Skeletal muscle satellite cell (primary cell): Measurements from ENCODE around the gene EMC10.

ENCODE experiments used
- H3K27me3 ChIP-seq: 2 replicates; pipeline ENCODE4 v1.7.0; 2013; ENCODE audit warnings: low read length; ENCODE audit not compliant: control insufficient read depth, insufficient read depth
- H3K36me3 ChIP-seq: 2 replicates; pipeline ENCODE4 v1.7.0; 2013; ENCODE audit warnings: mild to moderate bottlenecking, control low read depth, low read length; ENCODE audit not compliant: insufficient read depth
- H3K4me1 ChIP-seq: 2 replicates; pipeline ENCODE4 v1.7.0; 2013; ENCODE audit warnings: low read length; ENCODE audit not compliant: control insufficient read depth, insufficient read depth
- H3K4me2 ChIP-seq: 2 replicates; pipeline ENCODE4 v1.7.0; 2013; ENCODE audit warnings: mild to moderate bottlenecking, low read length
- H3K4me3 ChIP-seq: 2 replicates; pipeline ENCODE4 v1.7.0; 2013; ENCODE audit warnings: low read length
- H3K9ac ChIP-seq: 2 replicates; pipeline ENCODE4 v1.7.0; 2013; ENCODE audit warnings: mild to moderate bottlenecking, low read depth, low read length, moderate library complexity
- H3K9me3 ChIP-seq: replicated peaks from 2 replicates; pipeline ENCODE4 v1.7.0; 2013; ENCODE audit warnings: mild to moderate bottlenecking, control low read depth, low read length

The EMC10 gene

GRCh38 chr19:50513746-50514345, 37.5 kb downstream of the EMC10 start, which contains the start of gene ASPDH:
Gene ASPDH, minus strand, starts transcription at chr19:50513913. Its CDS starts 90 bp downstream, at chr19:50513823.
- no peaks in the 10 kb centered on the region for H3K36me3 ChIP-seq
- no peak within 1 kb of the TSS for H3K9ac ChIP-seq
- peaks cover 7% of the 10 kb centered on the region for H3K4me1 ChIP-seq
- no peak within 1 kb of the TSS for H3K4me2 ChIP-seq
- peaks cover 9% of the 10 kb centered on the region for H3K27me3 ChIP-seq
- no peak within 1 kb of the TSS for H3K4me3 ChIP-seq
- no peaks in the 10 kb centered on the region for H3K9me3 ChIP-seq

- Histone ChIP-seq H3K4me3 (no peak overlapping the region), H3K4me1 (peaks cover 7% of the 10 kb centered on the region), H3K4me2 (no peak overlapping the region), H3K9ac (no peak overlapping the region), H3K36me3 (no peaks in the 10 kb centered on the region), H3K27me3 (peaks cover 9% of the 10 kb centered on the region), H3K9me3 (no peaks in the 10 kb centered on the region)
Measured at GRCh38 chr19:50514346-50515167, 38.2 kb downstream of the EMC10 start.

- no peaks in the 10 kb centered on the region for H3K36me3 ChIP-seq
- no peak overlapping the region for H3K4me2 ChIP-seq
- peaks cover 9% of the 10 kb centered on the region for H3K27me3 ChIP-seq
- H3K4me1 ChIP-seq, result peaks cover 3% of the 10 kb centered on the region
- no peak overlapping the region for H3K4me3 ChIP-seq
- H3K9ac ChIP-seq, result no peak overlapping the region
- H3K9me3 ChIP-seq, result no peaks in the 10 kb centered on the region
Measured at GRCh38 chr19:50515168-50515561, 38.9 kb downstream of the EMC10 start.

- Histone ChIP-seq H3K4me1 (no peaks in the 10 kb centered on the region), H3K9me3 (no peaks in the 10 kb centered on the region), H3K4me3 (no peak overlapping the region), H3K36me3 (no peaks in the 10 kb centered on the region), H3K27me3 (peaks cover 9% of the 10 kb centered on the region), H3K4me2 (no peak overlapping the region), H3K9ac (no peak overlapping the region)
Measured at GRCh38 chr19:50516456-50516855, 40.1 kb downstream of the EMC10 start.

GRCh38 chr19:50516964-50517703, 40.8 kb downstream of the EMC10 start:
- H3K36me3 ChIP-seq, result no peaks in the 10 kb centered on the region
- H3K27me3 ChIP-seq, result peaks cover 9% of the 10 kb centered on the region
- no peak overlapping the region for H3K9ac ChIP-seq
- H3K4me3 ChIP-seq, result no peak overlapping the region
- H3K4me2 ChIP-seq, result no peak overlapping the region
- H3K4me1 ChIP-seq, result no peaks in the 10 kb centered on the region
- H3K9me3 ChIP-seq, result no peaks in the 10 kb centered on the region

GRCh38 chr19:50517704-50518075, 41.4 kb downstream of the EMC10 start:
- H3K9me3 ChIP-seq, result no peaks in the 10 kb centered on the region
- no peak overlapping the region for H3K9ac ChIP-seq
- no peak overlapping the region for H3K4me2 ChIP-seq
- no peaks in the 10 kb centered on the region for H3K4me1 ChIP-seq
- H3K36me3 ChIP-seq, result no peaks in the 10 kb centered on the region
- H3K4me3 ChIP-seq, result no peak overlapping the region
- H3K27me3 ChIP-seq, result peaks cover 9% of the 10 kb centered on the region

- Histone ChIP-seq H3K9ac (no peak overlapping the region), H3K27me3 (peaks cover 6% of the 10 kb centered on the region), H3K4me3 (no peak overlapping the region), H3K4me2 (no peak overlapping the region), H3K9me3 (no peaks in the 10 kb centered on the region), H3K4me1 (no peaks in the 10 kb centered on the region), H3K36me3 (no peaks in the 10 kb centered on the region)
Measured at GRCh38 chr19:50518091-50519005, 42.0 kb downstream of the EMC10 start.

- Histone ChIP-seq H3K27me3 (peaks cover 2% of the 10 kb centered on the region), H3K4me1 (no peaks in the 10 kb centered on the region), H3K9ac (no peak overlapping the region), H3K9me3 (no peaks in the 10 kb centered on the region), H3K36me3 (no peaks in the 10 kb centered on the region), H3K4me2 (no peak overlapping the region), H3K4me3 (no peak overlapping the region)
Measured at GRCh38 chr19:50519006-50519575, 42.8 kb downstream of the EMC10 start.

GRCh38 chr19:50520822-50521465, 44.6 kb downstream of the EMC10 start:
- Histone ChIP-seq H3K4me1 (no peaks in the 10 kb centered on the region), H3K4me3 (no peak overlapping the region), H3K4me2 (no peak overlapping the region), H3K9me3 (no peaks in the 10 kb centered on the region), H3K9ac (no peak overlapping the region), H3K27me3 (no peaks in the 10 kb centered on the region), H3K36me3 (no peaks in the 10 kb centered on the region)

GRCh38 chr19:50522881-50523280, 46.6 kb downstream of the EMC10 start:
- Histone ChIP-seq H3K27me3 (no peaks in the 10 kb centered on the region), H3K4me1 (no peaks in the 10 kb centered on the region), H3K9ac (no peak overlapping the region), H3K4me2 (no peak overlapping the region), H3K4me3 (no peak overlapping the region), H3K36me3 (no peaks in the 10 kb centered on the region), H3K9me3 (no peaks in the 10 kb centered on the region)
